ENCODE measurements around the gene SAMD11. TPM values are rescaled to one million over a fixed set of nuclear protein-coding genes. Genes with fewer than 3 reads are reported as not detected.
"Not testable (repeated sequence)": the region's sequence is repeated elsewhere in the genome, so short reads cannot be mapped to it uniquely, and the experiment has no call there.

The SAMD11 gene
- total and polyA plus RNA-seq, 9 donors = 0.85 to 10.6 (median 2.3) TPM

DNA sequence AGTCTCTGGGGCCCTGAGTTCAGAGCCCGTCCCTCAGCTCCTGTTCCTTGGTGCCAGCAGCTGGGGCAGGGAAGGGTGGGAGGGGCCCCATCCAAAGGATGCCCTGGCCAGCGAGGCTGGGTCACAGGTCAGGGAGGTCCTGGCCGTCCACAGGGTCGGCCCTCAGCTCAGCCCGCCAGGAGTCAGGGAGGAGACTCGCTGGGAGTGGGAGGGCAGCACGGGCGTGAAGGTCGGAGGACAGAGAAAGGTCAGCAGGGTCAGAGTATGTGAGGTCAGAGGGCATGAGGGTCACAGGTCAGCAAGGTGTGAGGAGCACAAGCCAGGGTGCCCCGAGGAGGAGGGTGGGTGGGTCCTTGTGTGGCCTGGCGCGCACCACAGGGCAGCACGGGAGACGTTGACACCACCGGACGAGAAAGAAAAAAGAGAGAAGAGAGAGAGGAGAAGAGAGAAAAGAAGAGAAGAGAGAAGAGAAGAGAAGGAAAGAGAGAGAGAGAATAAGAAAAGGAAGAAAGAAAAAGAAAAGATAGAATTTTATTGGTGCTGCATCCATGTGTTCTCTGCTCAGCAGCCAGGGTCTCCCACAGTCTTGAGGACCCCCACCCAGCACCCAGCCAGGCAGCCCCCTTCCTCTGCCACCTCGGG is 51.1 kb downstream of the SAMD11 start:
- no peaks in the 10 kb centered on the region for H3K27me3 ChIP-seq
- no peak overlapping the region for H3K4me3 ChIP-seq
- no peaks in the 10 kb centered on the region for H3K36me3 ChIP-seq
- peak in 2 of 5 donors; percentile 16 to 36 for DNase-seq
- peaks cover 2% of the 10 kb centered on the region for H3K4me1 ChIP-seq (ENCODE audit: insufficient read depth)
- no peak overlapping the region for H3K27ac ChIP-seq
- intact Hi-C loops (cut with DNase I) = no loop called here
- WGBS, 3 donors = 42 to 56% (median 47%) methylated on average over 16 to 17 of the region's 17 CpGs
- no peaks in the 10 kb centered on the region for H3K9me3 ChIP-seq
- TF ChIP-seq POLR2A (IDR thresholded peaks at IDR 0.05) (no peak), EP300 (IDR thresholded peaks at IDR 0.05) (no peak)
- TF ChIP-seq, protein P1, sequence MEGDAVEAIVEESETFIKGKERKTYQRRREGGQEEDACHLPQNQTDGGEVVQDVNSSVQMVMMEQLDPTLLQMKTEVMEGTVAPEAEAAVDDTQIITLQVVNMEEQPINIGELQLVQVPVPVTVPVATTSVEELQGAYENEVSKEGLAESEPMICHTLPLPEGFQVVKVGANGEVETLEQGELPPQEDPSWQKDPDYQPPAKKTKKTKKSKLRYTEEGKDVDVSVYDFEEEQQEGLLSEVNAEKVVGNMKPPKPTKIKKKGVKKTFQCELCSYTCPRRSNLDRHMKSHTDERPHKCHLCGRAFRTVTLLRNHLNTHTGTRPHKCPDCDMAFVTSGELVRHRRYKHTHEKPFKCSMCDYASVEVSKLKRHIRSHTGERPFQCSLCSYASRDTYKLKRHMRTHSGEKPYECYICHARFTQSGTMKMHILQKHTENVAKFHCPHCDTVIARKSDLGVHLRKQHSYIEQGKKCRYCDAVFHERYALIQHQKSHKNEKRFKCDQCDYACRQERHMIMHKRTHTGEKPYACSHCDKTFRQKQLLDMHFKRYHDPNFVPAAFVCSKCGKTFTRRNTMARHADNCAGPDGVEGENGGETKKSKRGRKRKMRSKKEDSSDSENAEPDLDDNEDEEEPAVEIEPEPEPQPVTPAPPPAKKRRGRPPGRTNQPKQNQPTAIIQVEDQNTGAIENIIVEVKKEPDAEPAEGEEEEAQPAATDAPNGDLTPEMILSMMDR (IDR thresholded peaks at IDR 0.05) = no peak

- no peak overlapping the region for H3K4me3 ChIP-seq
- no peak for TF ChIP-seq EP300 (IDR thresholded peaks at IDR 0.05)
- no peak for TF ChIP-seq POLR2A (IDR thresholded peaks at IDR 0.05)
- TF ChIP-seq, protein P1 (IDR thresholded peaks at IDR 0.05) = no peak
- H3K9me3 ChIP-seq = no peaks in the 10 kb centered on the region
- intact Hi-C loops (cut with DNase I) = no loop called here
- H3K36me3 ChIP-seq = no peaks in the 10 kb centered on the region
- H3K27me3 ChIP-seq = no peaks in the 10 kb centered on the region
- H3K27ac ChIP-seq = no peak overlapping the region
- DNase-seq = peak in 2 of 5 donors; percentile 15 to 34
- WGBS, 3 donors = 48 to 61% (median 51%) methylated on average over 9 of the region's 9 CpGs
- peaks cover 2% of the 10 kb centered on the region for H3K4me1 ChIP-seq (ENCODE audit: insufficient read depth)
These were observed 51.6 kb downstream of the SAMD11 start for GRCh38 chr1:975365-975764.

- Histone ChIP-seq H3K4me3 (peak overlapping the region; percentile 32), H3K36me3 (no peaks in the 10 kb centered on the region), H3K4me1 (ENCODE audit: insufficient read depth) (peaks cover 2% of the 10 kb centered on the region), H3K27ac (no peak overlapping the region), H3K27me3 (no peaks in the 10 kb centered on the region), H3K9me3 (no peaks in the 10 kb centered on the region)
- TF ChIP-seq, protein P1 (IDR thresholded peaks at IDR 0.05) = peak in 1 of 3 donors; percentile 21
- TF ChIP-seq POLR2A (IDR thresholded peaks at IDR 0.05) = no peak
- TF ChIP-seq EP300 (IDR thresholded peaks at IDR 0.05) = no peak
- DNase-seq = peak in 2 of 5 donors; percentile 24 to 71
- 2 to 8% (median 4%) methylated on average over 30 to 40 of the region's 40 CpGs for WGBS, 3 donors
- intact Hi-C loops (cut with DNase I) = no loop called here
These were observed 52.4 kb downstream of the SAMD11 start for GRCh38 chr1:975896-976683.

DNA sequence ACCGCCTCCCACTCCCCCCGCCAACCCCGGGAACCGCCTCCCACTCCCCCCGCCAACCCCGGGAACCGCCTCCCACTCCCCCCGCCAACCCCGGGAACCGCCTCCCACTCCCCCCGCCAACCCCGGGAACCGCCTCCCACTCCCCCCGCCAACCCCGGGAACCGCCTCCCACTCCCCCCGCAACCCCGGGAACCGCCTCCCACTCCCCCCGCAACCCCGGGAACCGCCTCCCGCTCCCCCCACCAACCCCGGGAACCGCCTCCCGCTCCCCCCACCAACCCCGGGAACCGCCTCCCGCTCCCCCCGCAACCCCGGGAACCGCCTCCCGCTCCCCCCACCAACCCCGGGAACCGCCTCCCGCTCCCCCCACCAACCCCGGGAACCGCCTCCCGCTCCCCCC is 53.1 kb downstream of the SAMD11 start:
- not testable (repeated sequence) for H3K4me3 ChIP-seq
- 55% methylated on average over 14 of the region's 39 CpGs; no CpG with 5 or more reads in 2 of the 3 donors for WGBS, 3 donors

More for the DNA sequence above, 53.1 kb downstream of the SAMD11 start:
- DNase-seq = peak in 2 of 5 donors; percentile 32 to 46
- intact Hi-C loops (cut with DNase I); H3K36me3 ChIP-seq; H3K9me3 ChIP-seq; H3K27me3 ChIP-seq; H3K27ac ChIP-seq; H3K4me1 ChIP-seq (ENCODE audit: insufficient read depth): not testable (repeated sequence)
